ENCODE measurements around the gene MRPL16. TPM values are rescaled to one million over a fixed set of nuclear protein-coding genes. Genes with fewer than 3 reads are reported as not detected.
"Not testable (repeated sequence)": the region's sequence is repeated elsewhere in the genome, so short reads cannot be mapped to it uniquely, and the experiment has no call there.

The MRPL16 gene
- total RNA-seq, 2 experiments from 2014 or later, result 67.2 to 70.0 TPM

DNA sequence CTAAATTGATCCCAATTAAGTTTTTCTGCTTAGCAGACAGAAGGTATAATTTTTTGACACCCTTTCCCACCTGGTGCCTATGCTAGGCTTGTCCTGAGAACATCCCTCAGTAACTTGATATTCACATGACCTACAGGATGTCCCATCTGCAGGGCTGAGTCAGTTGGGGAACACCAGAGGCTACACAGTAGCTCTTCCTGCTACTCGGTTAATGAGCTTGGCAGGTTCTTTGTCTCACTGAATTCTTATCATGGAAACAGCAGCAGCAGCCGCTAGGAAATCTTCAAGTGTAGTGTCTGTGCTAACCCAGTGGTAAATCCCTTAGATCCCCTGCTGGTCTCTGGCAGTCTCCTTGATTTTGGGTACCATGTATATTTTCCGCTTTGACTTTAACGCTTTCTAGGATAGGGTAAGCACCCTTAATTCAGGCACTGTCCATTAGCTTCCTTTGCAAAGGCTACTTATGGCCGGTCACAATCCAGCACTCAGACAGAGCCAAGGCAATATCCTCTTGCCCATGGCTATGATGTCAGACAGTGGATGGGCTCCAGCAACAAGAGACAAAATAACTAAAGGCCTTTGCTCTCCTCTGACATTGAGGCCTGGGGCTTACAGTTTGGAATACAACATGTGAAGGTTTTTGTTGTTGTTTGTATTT lies 8.5 kb downstream of the MRPL16 start:
- peak overlapping the region; percentile 60 for H3K27ac Mint-ChIP-seq
- DNase-seq (no peak), ATAC-seq (ENCODE audit: low read depth) (peak; percentile 49)
- POLR2A ChIA-PET, result interaction anchor here (0.5 to 3.0 kb wide), 8 partner anchors 8 to 132 kb away, joined by 3 to 50 read pairs (median 4); partner anchors contain the start of genes MRPL16 and STX3
- H3K4me3 Mint-ChIP-seq, result no peak overlapping the region
- H3K27me3 Mint-ChIP-seq, result no peaks in the 10 kb centered on the region
- H3K9me3 Mint-ChIP-seq, result no peaks in the 10 kb centered on the region
- H3K36me3 Mint-ChIP-seq, result peaks cover 47% of the 10 kb centered on the region
- H3K4me1 Mint-ChIP-seq, result peaks cover 34% of the 10 kb centered on the region

DNA sequence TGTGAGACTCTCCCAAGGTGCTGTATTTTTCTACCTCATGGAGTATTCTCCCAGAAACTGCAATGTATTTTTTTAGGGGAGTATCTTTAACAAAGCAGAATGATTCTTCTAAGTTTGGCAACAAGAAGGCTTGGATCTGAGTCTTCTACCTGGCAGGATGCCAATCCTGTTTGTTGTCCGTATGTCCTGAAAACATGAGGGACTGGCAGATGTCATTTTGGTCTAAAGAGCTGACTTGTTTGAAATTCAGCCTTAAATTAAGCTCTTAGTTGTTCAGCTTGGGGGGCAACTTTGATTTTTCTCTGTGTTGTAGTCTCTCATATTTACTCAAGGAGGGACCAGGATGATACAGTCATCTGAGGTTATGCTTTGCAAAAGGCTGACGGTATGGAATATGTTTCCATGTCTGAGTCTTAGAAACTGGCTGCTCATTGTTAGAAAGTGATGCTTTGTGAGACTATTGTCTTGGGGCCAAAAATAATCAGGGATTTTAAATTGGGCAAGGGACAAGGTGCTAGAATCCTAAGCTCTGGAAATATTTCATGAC lies 9.3 kb downstream of the MRPL16 start:
- no peak for ATAC-seq (ENCODE audit: low read depth)
- POLR2A ChIA-PET, result interaction anchor here (0.6 to 3.0 kb wide), 12 partner anchors 9 to 238 kb away, joined by 3 to 50 read pairs (median 4); partner anchors contain the start of genes MRPL16 and STX3
- peaks cover 40% of the 10 kb centered on the region for H3K36me3 Mint-ChIP-seq
- no peak overlapping the region for H3K4me3 Mint-ChIP-seq
- H3K4me1 Mint-ChIP-seq, result peaks cover 30% of the 10 kb centered on the region
- H3K27ac Mint-ChIP-seq, result no peak overlapping the region
- no peaks in the 10 kb centered on the region for H3K9me3 Mint-ChIP-seq
- DNase-seq, result no peak
- no peaks in the 10 kb centered on the region for H3K27me3 Mint-ChIP-seq

DNA sequence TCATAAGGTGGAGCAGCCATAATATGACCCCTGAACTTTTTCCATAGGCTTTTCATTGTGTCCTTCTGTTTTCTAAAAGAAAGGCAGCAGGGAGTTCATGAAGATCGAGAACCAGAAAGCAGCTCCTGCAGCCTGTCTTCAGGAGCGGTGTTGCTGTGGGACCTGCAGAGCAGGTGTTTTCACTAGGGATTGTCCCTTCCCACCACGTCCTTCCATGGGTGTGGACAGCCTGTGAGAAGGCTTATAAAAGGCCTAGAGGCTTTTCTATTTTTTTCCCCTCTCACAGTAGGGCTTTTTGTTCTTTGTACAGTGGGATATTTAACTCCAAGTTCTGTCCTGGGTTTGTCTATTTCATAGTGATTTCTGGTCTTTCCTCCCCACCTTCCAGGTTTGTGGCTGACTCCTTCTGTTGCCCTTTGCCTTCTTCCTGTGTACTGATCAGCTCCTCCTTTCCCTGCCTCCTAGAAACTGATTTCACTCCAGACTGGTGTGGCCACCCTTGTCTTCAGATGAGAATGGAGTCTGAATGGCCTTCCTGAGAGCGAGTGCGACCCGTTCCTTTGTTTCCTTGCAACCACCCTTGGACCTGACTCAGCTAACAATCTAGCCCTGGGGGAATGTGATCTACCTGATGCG lies 10.1 kb downstream of the MRPL16 start:
- POLR2A ChIA-PET, result interaction anchor here (0.6 to 3.0 kb wide), 5 partner anchors 15 to 45 kb away, joined by 3 to 50 read pairs (median 4); partner anchors contain the start of gene STX3
- no peak overlapping the region for H3K4me3 Mint-ChIP-seq
- H3K4me1 Mint-ChIP-seq, result peaks cover 30% of the 10 kb centered on the region
- peaks cover 44% of the 10 kb centered on the region for H3K36me3 Mint-ChIP-seq
- no peaks in the 10 kb centered on the region for H3K27me3 Mint-ChIP-seq
- no peaks in the 10 kb centered on the region for H3K9me3 Mint-ChIP-seq
- H3K27ac Mint-ChIP-seq, result peak overlapping the region; percentile 58
- DNase-seq (no peak), ATAC-seq (ENCODE audit: low read depth) (no peak)

DNA sequence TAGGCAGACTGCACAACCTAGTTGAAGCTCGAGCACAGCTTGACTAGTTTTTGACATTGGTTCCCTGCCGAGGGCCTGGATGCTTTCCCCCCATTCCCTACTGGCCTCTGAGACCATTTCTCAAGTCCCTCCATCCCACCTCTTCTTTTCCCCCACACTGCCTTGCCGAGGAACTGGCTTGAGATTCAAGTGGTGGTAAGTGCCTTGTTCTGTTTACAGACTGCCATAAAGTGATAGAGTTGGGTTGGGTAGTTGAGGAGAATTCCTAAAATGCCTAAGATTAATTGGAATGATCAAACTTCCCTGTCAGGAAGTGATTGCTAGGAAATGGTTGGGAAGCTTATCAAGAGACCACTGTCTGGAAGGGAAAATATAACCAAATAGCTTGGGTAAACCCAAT lies 16.2 kb downstream of the MRPL16 start:
- no peak overlapping the region for H3K27ac Mint-ChIP-seq
- peaks cover 53% of the 10 kb centered on the region for H3K36me3 Mint-ChIP-seq
- POLR2A ChIA-PET, result no interaction called here
- peaks cover 5% of the 10 kb centered on the region for H3K4me1 Mint-ChIP-seq
- ATAC-seq (ENCODE audit: low read depth) (no peak), DNase-seq (no peak)
- no peaks in the 10 kb centered on the region for H3K9me3 Mint-ChIP-seq
- no peaks in the 10 kb centered on the region for H3K27me3 Mint-ChIP-seq
- H3K4me3 Mint-ChIP-seq, result no peak overlapping the region

DNA sequence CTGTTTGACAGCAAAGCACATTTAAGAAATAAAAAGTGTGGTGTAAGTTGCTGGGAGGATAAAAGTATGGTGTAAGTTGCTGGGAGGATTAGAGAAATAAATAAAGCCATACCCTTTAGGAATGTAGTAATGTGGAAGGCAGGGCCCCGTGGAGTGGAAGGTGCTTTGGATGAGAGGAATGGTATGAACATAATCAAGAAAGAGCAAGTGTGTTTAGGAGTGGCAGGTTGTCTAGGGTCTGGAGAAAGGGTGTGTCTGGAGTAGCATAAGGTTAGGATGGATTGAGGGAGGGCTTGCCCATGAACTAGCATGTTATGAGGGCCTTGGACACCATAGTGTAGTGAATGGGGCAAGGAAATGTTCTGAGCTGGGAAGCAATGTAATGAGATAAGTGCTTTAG lies 18.1 kb downstream of the MRPL16 start:
- POLR2A ChIA-PET, result no interaction called here
- peak overlapping the region; percentile 23 for H3K27ac Mint-ChIP-seq
- no peaks in the 10 kb centered on the region for H3K27me3 Mint-ChIP-seq
- H3K4me1 Mint-ChIP-seq, result peaks cover 12% of the 10 kb centered on the region
- no peak for DNase-seq
- no peaks in the 10 kb centered on the region for H3K9me3 Mint-ChIP-seq
- peaks cover 68% of the 10 kb centered on the region for H3K36me3 Mint-ChIP-seq
- no peak overlapping the region for H3K4me3 Mint-ChIP-seq
- no peak for ATAC-seq (ENCODE audit: low read depth)

DNA sequence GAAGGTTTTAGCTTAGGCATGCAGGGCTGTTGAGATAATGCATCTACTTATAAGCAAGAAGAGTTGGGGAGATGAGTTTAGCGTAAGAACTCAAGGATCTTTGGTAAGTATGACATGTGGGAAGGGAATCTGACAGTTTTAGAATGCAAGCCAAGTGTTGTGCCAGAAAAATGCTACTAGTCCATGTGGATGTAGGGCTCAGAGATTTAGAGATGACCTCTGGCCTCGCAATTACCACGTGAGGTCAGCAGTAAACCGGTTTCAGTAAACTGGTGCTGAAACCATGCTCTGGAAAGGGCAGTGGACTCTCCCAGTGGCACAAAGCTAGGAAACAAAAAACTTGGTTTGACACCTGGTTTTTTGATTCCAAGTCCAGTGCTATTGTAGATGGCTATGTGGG lies 18.9 kb downstream of the MRPL16 start:
- ATAC-seq (ENCODE audit: low read depth) (no peak), DNase-seq (no peak)
- no peak overlapping the region for H3K4me3 Mint-ChIP-seq
- no peaks in the 10 kb centered on the region for H3K9me3 Mint-ChIP-seq
- POLR2A ChIA-PET, result no interaction called here
- H3K36me3 Mint-ChIP-seq, result peaks cover 71% of the 10 kb centered on the region
- no peaks in the 10 kb centered on the region for H3K27me3 Mint-ChIP-seq
- H3K4me1 Mint-ChIP-seq, result peaks cover 20% of the 10 kb centered on the region
- no peak overlapping the region for H3K27ac Mint-ChIP-seq

DNA sequence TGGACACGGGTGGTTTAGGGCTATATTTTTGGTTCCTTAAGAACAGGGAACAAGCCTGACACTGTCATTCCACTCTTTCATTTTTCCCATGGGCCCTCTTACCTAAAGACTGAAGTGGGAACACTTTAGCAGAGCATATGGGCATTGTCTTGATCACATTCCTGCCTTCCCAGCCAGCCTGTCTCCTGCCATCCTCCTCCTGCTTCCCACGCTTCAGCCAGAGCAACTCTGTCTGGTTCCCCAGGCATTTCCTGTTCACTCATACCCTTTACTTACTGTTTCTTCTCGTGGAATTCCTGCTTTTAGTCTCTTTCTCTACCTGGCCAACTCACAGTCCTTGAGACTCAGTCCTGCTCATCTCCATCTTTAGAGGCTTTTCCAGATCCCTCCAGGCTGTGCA lies 22.8 kb downstream of the MRPL16 start:
- H3K27me3 Mint-ChIP-seq, result no peaks in the 10 kb centered on the region
- peaks cover 45% of the 10 kb centered on the region for H3K4me1 Mint-ChIP-seq
- POLR2A ChIA-PET, result interaction anchor here (1.0 to 6.4 kb wide), 3 partner anchors 15 to 33 kb away, joined by 3 to 73 read pairs (median 4); partner anchors contain the start of gene STX3
- H3K27ac Mint-ChIP-seq, result peak overlapping the region; percentile 7
- ATAC-seq (ENCODE audit: low read depth), result no peak
- peaks cover 83% of the 10 kb centered on the region for H3K36me3 Mint-ChIP-seq
- H3K4me3 Mint-ChIP-seq, result no peak overlapping the region
- DNase-seq, result no peak
- H3K9me3 Mint-ChIP-seq, result no peaks in the 10 kb centered on the region

DNA sequence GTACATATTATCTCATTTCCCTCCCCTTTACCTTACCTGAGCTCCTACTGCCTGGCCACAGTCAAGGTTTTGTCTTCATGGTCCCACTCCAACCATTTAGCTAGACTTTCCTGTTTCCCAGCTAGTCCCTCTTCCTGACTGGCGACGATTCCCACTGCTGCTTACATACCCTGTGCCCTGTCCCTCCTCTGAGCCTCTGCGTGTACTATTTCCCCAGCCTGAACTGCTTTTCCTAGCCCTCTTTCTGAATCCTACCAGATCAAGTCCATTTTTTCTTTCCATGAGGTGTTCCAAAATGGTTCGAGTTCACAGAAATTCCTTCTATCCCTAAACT lies 23.4 kb downstream of the MRPL16 start:
- Mint-ChIP-seq H3K4me1 (peaks cover 49% of the 10 kb centered on the region), H3K4me3 (no peak overlapping the region), H3K27ac (peak overlapping the region; percentile 18), H3K9me3 (peaks cover 2% of the 10 kb centered on the region), H3K27me3 (no peaks in the 10 kb centered on the region), H3K36me3 (peaks cover 81% of the 10 kb centered on the region)
- DNase-seq, result no peak
- ATAC-seq (ENCODE audit: low read depth), result no peak
- POLR2A ChIA-PET, result interaction anchor here (1.0 to 6.4 kb wide), 3 partner anchors 15 to 32 kb away, joined by 3 to 73 read pairs (median 9); partner anchors contain the start of genes MRPL16 and STX3

DNA sequence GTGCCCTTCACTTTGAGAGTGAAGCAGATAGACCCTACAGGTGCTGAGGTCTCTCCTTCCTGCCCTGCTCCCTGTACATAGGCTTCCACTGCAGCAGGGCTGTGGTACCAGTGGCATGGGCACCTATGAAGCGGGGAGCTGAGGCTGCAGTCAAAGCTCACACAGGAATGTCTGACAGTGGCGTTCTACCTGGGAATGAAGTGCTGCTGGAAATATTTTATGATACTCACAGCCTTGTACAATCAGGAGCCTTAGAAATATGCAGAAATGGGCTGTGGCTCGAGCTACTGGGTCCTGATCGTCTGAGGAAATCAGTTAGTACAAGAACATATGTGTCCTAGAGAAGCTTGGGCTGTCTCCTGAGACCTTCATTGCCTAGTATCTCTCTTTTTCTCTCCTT lies 24.8 kb downstream of the MRPL16 start:
- H3K9me3 Mint-ChIP-seq, result peaks cover 8% of the 10 kb centered on the region
- H3K4me3 Mint-ChIP-seq, result no peak overlapping the region
- no peak overlapping the region for H3K27ac Mint-ChIP-seq
- ATAC-seq (ENCODE audit: low read depth) (no peak), DNase-seq (no peak)
- POLR2A ChIA-PET, result interaction anchor here (0.7 to 6.4 kb wide), 6 partner anchors 12 to 31 kb away, joined by 3 to 73 read pairs (median 6); partner anchors contain the start of genes MRPL16 and STX3
- H3K27me3 Mint-ChIP-seq, result no peaks in the 10 kb centered on the region
- peaks cover 58% of the 10 kb centered on the region for H3K4me1 Mint-ChIP-seq
- H3K36me3 Mint-ChIP-seq, result peaks cover 83% of the 10 kb centered on the region

DNA sequence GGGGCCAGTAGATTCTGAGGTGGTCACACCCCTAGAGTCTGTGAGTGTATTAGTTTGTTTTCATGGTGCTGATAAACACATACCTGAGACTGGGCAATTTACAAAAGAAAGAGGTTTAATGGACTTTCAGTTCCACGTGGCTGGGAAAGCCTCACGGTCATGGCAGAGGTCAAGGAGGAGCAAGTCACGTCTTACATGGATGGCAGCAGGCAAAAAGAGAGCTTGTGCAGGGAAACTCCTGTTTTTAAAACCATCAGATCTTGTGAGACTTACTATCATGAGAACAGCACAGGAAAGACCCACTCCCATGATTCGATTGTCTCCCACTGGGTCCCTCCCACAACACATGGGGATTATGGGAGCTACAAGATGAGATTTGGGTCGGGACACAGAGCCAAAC lies 26.1 kb downstream of the MRPL16 start:
- Mint-ChIP-seq H3K4me1 (peaks cover 67% of the 10 kb centered on the region), H3K4me3 (peak overlapping the region; percentile 62), H3K36me3 (peaks cover 86% of the 10 kb centered on the region), H3K27ac (peak overlapping the region; percentile 81)
- POLR2A ChIA-PET, result interaction anchor here (1.0 to 6.4 kb wide), 8 partner anchors 10 to 168 kb away, joined by 4 to 73 read pairs (median 12); partner anchors contain the start of genes OSBP and STX3
- H3K9me3 Mint-ChIP-seq; ATAC-seq (ENCODE audit: low read depth); DNase-seq; H3K27me3 Mint-ChIP-seq: not testable (repeated sequence)

DNA sequence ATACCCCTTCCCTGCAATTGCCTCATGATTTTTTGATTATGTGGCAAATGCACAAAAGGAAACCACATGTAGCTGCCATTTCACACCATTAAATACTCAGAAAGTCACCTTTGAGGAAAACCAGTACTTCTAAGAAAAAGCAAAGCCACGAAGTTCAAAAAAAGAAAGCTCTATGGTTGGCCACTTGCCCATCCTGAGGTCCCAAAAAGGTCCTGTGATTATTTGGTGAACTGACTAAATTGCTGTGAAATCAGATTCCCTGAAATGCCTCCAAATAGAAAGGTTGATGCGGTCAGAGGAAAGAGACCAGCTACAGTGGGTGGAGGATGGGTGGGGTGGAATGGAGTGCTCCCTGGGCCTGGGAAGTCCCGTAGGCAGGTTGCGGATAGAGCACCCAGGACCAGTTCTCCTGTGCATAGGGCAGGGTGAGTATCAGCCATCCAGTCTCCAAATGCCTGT lies 26.9 kb downstream of the MRPL16 start:
- peaks cover 83% of the 10 kb centered on the region for H3K36me3 Mint-ChIP-seq
- peak overlapping the region; percentile 81 for H3K27ac Mint-ChIP-seq
- H3K27me3 Mint-ChIP-seq, result no peaks in the 10 kb centered on the region
- peaks cover 10% of the 10 kb centered on the region for H3K9me3 Mint-ChIP-seq
- peak overlapping the region; percentile 62 for H3K4me3 Mint-ChIP-seq
- peak; percentile 53 for DNase-seq
- ATAC-seq (ENCODE audit: low read depth), result peak; percentile 81
- H3K4me1 Mint-ChIP-seq, result peaks cover 69% of the 10 kb centered on the region
- POLR2A ChIA-PET, result interaction anchor here (0.6 to 6.4 kb wide), 11 partner anchors 9 to 167 kb away, joined by 3 to 73 read pairs (median 6); partner anchors contain the start of genes MRPL16, OSBP and STX3

DNA sequence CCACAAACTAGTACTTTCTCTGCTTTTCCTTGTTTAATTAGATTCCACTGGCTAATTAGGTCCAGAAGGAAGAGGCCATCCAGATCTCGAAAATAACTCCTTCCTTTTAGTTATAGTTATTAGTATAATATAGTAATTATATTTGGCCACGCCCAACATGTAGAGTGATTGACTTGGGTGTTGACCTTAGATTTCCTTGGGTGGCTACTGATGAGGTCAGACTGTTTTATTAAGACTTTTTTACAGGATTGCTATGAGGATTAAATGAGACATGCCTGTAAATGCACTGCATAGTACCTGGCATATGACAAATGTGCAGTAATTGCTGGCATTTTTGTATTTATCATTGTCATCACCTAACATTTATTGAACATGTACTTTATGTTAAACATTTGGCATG lies 28.5 kb downstream of the MRPL16 start:
- ATAC-seq (ENCODE audit: low read depth), result no peak
- Mint-ChIP-seq H3K36me3 (peaks cover 82% of the 10 kb centered on the region), H3K27ac (peak overlapping the region; percentile 81), H3K4me1 (peaks cover 69% of the 10 kb centered on the region), H3K27me3 (no peaks in the 10 kb centered on the region), H3K9me3 (peaks cover 10% of the 10 kb centered on the region), H3K4me3 (peak overlapping the region; percentile 52)
- POLR2A ChIA-PET, result interaction anchor here (0.7 to 3.4 kb wide), 4 partner anchors 10 to 27 kb away, joined by 3 to 38 read pairs (median 16); no protein-coding TSS in a partner anchor
- DNase-seq, result no peak

DNA sequence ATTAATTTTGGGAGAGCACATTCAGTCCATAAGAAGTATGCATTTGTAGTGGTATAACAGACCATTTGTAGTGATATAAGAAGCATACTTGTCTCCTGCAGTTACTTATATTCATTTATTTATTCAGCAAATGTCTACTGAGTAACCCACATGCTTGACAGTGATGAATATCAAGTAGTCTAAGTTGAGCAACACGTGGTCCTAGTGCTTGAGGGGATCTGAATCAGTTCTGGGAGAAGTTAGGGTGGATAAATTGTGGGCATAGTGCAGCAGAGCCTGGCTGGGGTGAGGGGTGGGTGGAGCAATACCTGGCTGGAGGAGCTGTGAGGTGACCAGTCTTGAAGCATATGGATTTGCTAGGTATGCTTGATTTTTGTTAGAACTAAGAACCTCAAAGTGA lies 31.1 kb downstream of the MRPL16 start:
- H3K36me3 Mint-ChIP-seq, result peaks cover 80% of the 10 kb centered on the region
- POLR2A ChIA-PET, result no interaction called here
- no peaks in the 10 kb centered on the region for H3K27me3 Mint-ChIP-seq
- peaks cover 73% of the 10 kb centered on the region for H3K4me1 Mint-ChIP-seq
- ATAC-seq (ENCODE audit: low read depth) (no peak), DNase-seq (no peak)
- no peak overlapping the region for H3K27ac Mint-ChIP-seq
- peaks cover 10% of the 10 kb centered on the region for H3K9me3 Mint-ChIP-seq
- H3K4me3 Mint-ChIP-seq, result no peak overlapping the region
